HepG2 (cell line): ENCODE data around the gene DYNLL2.

ENCODE experiments used
- CREB1 ChIP-seq, 2 experiments: fragments of 450-650 bp in 1 of 2; IDR thresholded peaks; 2 replicates each; pipeline ENCODE4 v1.6.1; 2016 to 2017; ENCODE audit warnings: control low read depth in 1 of 2, mild to moderate bottlenecking in 1 of 2, missing compliant biosample characterization in 1 of 2, missing genetic modification characterization in 1 of 2
- EZH2 ChIP-seq: conservative IDR thresholded peaks from 2 replicates; pipeline ENCODE4 v1.6.1; 2012; ENCODE audit warnings: mild to moderate bottlenecking, low read depth, low read length, moderate library complexity
- LCORL ChIP-seq, 2 experiments: fragments of 450-650 bp in 1 of 2; sonication (generic) in 1 of 2; formaldehyde crosslinking in 1 of 2; IDR thresholded peaks; 2 replicates each; pipeline versions ENCODE4 v1.5.0 to v1.6.1; 2017 to 2020; ENCODE audit warnings: antibody characterized with exemption in 1 of 2, missing genetic modification reagents in 1 of 2
- NFIC ChIP-seq: IDR thresholded peaks from 2 replicates; pipeline ENCODE4 v1.6.1; 2012; ENCODE audit warnings: mild to moderate bottlenecking, low read length, inconsistent platforms
- ZNF207 ChIP-seq: fragments of 450-650 bp; IDR thresholded peaks from 2 replicates; pipeline ENCODE4 v1.6.1; 2016; ENCODE audit warnings: antibody characterized with exemption, borderline replicate concordance
- ZNF350 ChIP-seq: sonication (generic); formaldehyde crosslinking; IDR thresholded peaks from 2 replicates; pipeline ENCODE4 v1.4.0; 2020; ENCODE audit warnings: mild to moderate bottlenecking, low read depth, missing genetic modification reagents, borderline replicate concordance
- TF ChIP-seq, protein P1 (sequence below): sonication (generic); formaldehyde crosslinking; IDR thresholded peaks from 2 replicates; pipeline ENCODE4 v1.4.0; 2020; ENCODE audit warnings: missing genetic modification reagents

- TF ChIP-seq ZNF350 (no peak), NFIC (no peak), LCORL (IDR thresholded peaks at IDR 0.05) (no peak), LCORL (CRISPR knock-in tag; IDR thresholded peaks at IDR 0.05) (no peak), EZH2 (no peak), ZNF207 (no peak), CREB1 (IDR thresholded peaks at IDR 0.05) (no peak), CREB1 (CRISPR knock-in tag; IDR thresholded peaks at IDR 0.05) (no peak)
- TF ChIP-seq, protein P1, sequence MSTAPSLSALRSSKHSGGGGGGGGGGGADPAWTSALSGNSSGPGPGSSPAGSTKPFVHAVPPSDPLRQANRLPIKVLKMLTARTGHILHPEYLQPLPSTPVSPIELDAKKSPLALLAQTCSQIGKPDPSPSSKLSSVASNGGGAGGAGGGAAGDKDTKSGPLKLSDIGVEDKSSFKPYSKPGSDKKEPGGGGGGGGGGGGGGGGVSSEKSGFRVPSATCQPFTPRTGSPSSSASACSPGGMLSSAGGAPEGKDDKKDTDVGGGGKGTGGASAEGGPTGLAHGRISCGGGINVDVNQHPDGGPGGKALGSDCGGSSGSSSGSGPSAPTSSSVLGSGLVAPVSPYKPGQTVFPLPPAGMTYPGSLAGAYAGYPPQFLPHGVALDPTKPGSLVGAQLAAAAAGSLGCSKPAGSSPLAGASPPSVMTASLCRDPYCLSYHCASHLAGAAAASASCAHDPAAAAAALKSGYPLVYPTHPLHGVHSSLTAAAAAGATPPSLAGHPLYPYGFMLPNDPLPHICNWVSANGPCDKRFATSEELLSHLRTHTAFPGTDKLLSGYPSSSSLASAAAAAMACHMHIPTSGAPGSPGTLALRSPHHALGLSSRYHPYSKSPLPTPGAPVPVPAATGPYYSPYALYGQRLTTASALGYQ (CRISPR knock-in tag) = no peak
Observed at GRCh38 chr17:58043221-58044181, 39.7 kb upstream of the DYNLL2 start.
